ENCODE results near the gene TMEM101. TPM values are rescaled to one million over a fixed set of nuclear protein-coding genes. Genes with fewer than 3 reads are reported as not detected.

The TMEM101 gene
- total and polyA plus RNA-seq, 2 donors (not counting 3 experiments of a cell fraction or from before 2014, with no cell fraction given) = 30.4 to 60.2 TPM

GRCh38 chr17:44062871-44063270, 48.1 kb upstream of the TMEM101 start:
- CTCF ChIA-PET = interaction anchor here (1.0 kb wide), 1 partner anchor 19 kb away, joined by 4 read pairs; no protein-coding TSS in a partner anchor
- Histone ChIP-seq H3K79me2 (ENCODE audit: control insufficient read depth, insufficient read depth, low read length) (peaks cover 78% of the 10 kb centered on the region), H2AFZ (ENCODE audit: low read depth, low read length) (no peak overlapping the region), H4K20me1 (replicated peaks; ENCODE audit: control insufficient read depth, extremely low read depth, insufficient read depth, low read length) (no peaks in the 10 kb centered on the region), H3K4me3 (replicated peaks in 1 of 3; ENCODE audit: insufficient read depth in 1 of 3, low read depth in 1 of 3, low read length in 3 of 3) (no peak overlapping the region), H3K9me1 (replicated peaks; ENCODE audit: control insufficient read depth, extremely low read depth, insufficient read depth, low read length) (no peaks in the 10 kb centered on the region), H3K27ac (ENCODE audit: insufficient read depth, low read depth, low read length) (no peak overlapping the region), H3K4me2 (ENCODE audit: insufficient read depth, low read length) (no peak overlapping the region), H3K36me3 (ENCODE audit: control insufficient read depth in 2 of 2, extremely low read depth in 1 of 2, insufficient read depth in 2 of 2, low read length in 2 of 2) (peaks cover 8 to 18% of the 10 kb centered on the region in 2 experiments), H3K27me3 (ENCODE audit: control insufficient read depth in 2 of 2, insufficient read depth in 2 of 2, low read length in 2 of 2) (no peaks in the 10 kb centered on the region), H3K9me3 (replicated peaks; ENCODE audit: control insufficient read depth, insufficient read depth, low read length) (no peaks in the 10 kb centered on the region), H3K9ac (replicated peaks; ENCODE audit: extremely low read depth, insufficient read depth, low read length) (no peak overlapping the region), H3K4me1 (ENCODE audit: control insufficient read depth, extremely low read depth, insufficient read depth, low read length) (peaks cover 15% of the 10 kb centered on the region)
- BruUV-seq (replicated peaks) = no TSS peak
- intact Hi-C loops (cut with micrococcal nuclease) (no loop called here), dilution Hi-C loops (cut with MboI; ENCODE audit: extremely low pct_ligation_motif_present, low sequenced_read_pairs) (no loop called here)
- no peak for FAIRE-seq
- POLR2A ChIA-PET = no interaction called here
- no peak for DNase-seq (ENCODE audit: low read depth, low spot score)
- TF ChIP-seq MYC (IDR thresholded peaks at IDR 0.05; ENCODE audit: low read depth, low read length) (no peak), GATA2 (IDR thresholded peaks at IDR 0.05; ENCODE audit: insufficient read depth, insufficient read length, low read depth, low read length) (no peak), POLR2A (IDR thresholded peaks at IDR 0.05; ENCODE audit: low read depth, low read length) (no peak), JUN (IDR thresholded peaks at IDR 0.05; ENCODE audit: borderline replicate concordance, insufficient read depth, insufficient read length, low read depth) (no peak), EZH2 (IDR thresholded peaks at IDR 0.05; ENCODE audit: borderline replicate concordance, low read depth, low read length, severe bottlenecking) (no peak), MAX (IDR thresholded peaks at IDR 0.05; ENCODE audit: insufficient read depth, insufficient read length) (no peak), CTCF (IDR thresholded peaks at IDR 0.05; ENCODE audit: extremely low read depth in 1 of 2, insufficient read depth in 1 of 2, low read depth in 1 of 2, low read length in 2 of 2) (no peak), FOS (IDR thresholded peaks at IDR 0.05; ENCODE audit: borderline replicate concordance, insufficient read depth, low read length) (no peak), POLR2AphosphoS5 (IDR thresholded peaks at IDR 0.05; ENCODE audit: insufficient read depth, low read depth, low read length) (no peak)

All from endothelial cell of umbilical vein (primary cell).